NCI-H446 (cell line): ENCODE data around the gene RNF26.

Experiments
- DNase-seq, 2 experiments: peaks; one replicate each; lab custom pipeline; 2025; lab: John Stamatoyannopoulos, UW

The RNF26 gene

GRCh38 chr11:119355091-119355843 is 20.9 kb downstream of the RNF26 start:
- no peak for DNase-seq

- DNase-seq, result no peak
These were observed 22.2 kb downstream of the RNF26 start for GRCh38 chr11:119356349-119357031.

- DNase-seq, result no peak
These were observed 22.7 kb downstream of the RNF26 start for GRCh38 chr11:119357074-119357473.

GRCh38 chr11:119359365-119360214 is 25.3 kb downstream of the RNF26 start:
- no peak for DNase-seq

GRCh38 chr11:119361056-119361787 is 26.9 kb downstream of the RNF26 start:
- peak in 1 of 2 experiments; percentile 87 for DNase-seq

- no peak for DNase-seq
These were observed 27.8 kb downstream of the RNF26 start for GRCh38 chr11:119361941-119362725.

- DNase-seq, result no peak
These were observed 28.4 kb downstream of the RNF26 start for GRCh38 chr11:119362741-119363080.

GRCh38 chr11:119363081-119363850 is 28.9 kb downstream of the RNF26 start:
- DNase-seq, result no peak

- DNase-seq, result peak in 1 of 2 experiments; percentile 68
These were observed 29.7 kb downstream of the RNF26 start for GRCh38 chr11:119363851-119364590.

GRCh38 chr11:119365071-119365591 is 30.8 kb downstream of the RNF26 start:
- no peak for DNase-seq

GRCh38 chr11:119366690-119367620 is 32.6 kb downstream of the RNF26 start:
- DNase-seq, result peak in 1 of 2 experiments; percentile 39

GRCh38 chr11:119367661-119368120 is 33.4 kb downstream of the RNF26 start:
- no peak for DNase-seq

- DNase-seq, result peak; percentile 90 to 96
These were observed 34.1 kb downstream of the RNF26 start for GRCh38 chr11:119368121-119369034.

GRCh38 chr11:119369132-119369925 is 35.0 kb downstream of the RNF26 start:
- DNase-seq, result peak in 1 of 2 experiments; percentile 58

GRCh38 chr11:119370486-119371046 is 36.2 kb downstream of the RNF26 start:
- peak in 1 of 2 experiments; percentile 45 for DNase-seq
